ENCODE data around the gene RNASET2.

DNA sequence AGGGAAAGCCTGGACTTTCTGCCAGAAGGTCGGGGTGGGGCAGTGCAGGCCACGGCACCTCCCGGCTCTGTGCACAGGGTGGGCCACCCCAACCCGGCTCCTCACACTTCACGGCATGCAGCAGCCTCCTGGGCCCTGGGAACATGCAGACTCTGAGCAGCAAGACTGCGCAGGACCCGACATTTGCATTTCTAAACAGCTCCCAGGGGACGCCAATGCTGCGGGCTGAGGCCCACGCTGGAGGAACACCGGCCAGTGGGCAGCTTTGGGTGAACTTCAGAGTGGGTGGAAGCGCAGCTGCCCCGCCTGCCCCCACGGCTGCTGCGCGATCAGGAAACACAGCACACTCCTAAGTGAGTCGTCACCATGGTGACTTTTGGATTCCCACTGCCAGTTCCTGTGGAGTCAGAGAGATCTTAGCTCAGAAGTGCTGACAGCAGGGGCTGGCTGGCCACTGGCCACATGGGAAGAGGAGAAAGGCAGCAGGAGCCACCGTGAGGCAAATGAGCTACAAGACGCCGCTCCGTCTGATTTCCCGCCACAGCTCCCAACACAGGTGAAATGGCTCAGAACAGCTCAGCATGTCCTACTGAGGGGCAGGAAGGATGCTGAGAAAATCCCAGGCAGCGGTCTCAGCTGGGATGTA lies 52.1 kb downstream of the RNASET2 start:
- TF ChIP-seq, protein P1, sequence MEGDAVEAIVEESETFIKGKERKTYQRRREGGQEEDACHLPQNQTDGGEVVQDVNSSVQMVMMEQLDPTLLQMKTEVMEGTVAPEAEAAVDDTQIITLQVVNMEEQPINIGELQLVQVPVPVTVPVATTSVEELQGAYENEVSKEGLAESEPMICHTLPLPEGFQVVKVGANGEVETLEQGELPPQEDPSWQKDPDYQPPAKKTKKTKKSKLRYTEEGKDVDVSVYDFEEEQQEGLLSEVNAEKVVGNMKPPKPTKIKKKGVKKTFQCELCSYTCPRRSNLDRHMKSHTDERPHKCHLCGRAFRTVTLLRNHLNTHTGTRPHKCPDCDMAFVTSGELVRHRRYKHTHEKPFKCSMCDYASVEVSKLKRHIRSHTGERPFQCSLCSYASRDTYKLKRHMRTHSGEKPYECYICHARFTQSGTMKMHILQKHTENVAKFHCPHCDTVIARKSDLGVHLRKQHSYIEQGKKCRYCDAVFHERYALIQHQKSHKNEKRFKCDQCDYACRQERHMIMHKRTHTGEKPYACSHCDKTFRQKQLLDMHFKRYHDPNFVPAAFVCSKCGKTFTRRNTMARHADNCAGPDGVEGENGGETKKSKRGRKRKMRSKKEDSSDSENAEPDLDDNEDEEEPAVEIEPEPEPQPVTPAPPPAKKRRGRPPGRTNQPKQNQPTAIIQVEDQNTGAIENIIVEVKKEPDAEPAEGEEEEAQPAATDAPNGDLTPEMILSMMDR (IDR thresholded peaks at IDR 0.05): no peak
- TF ChIP-seq POLR2A (IDR thresholded peaks at IDR 0.05): no peak
